Upper lobe of left lung (tissue), 4 donors: Measurements from ENCODE around the gene DMD.

Experiments
- POLR2A ChIP-seq, 4 donors: fragments of 450-650 bp; IDR thresholded peaks; one replicate each; pipeline ENCODE4 v1.5.1; 2016 to 2017; ENCODE audit warnings: antibody characterized with exemption in 4 of 4, mild to moderate bottlenecking in 2 of 4
- POLR2AphosphoS5 ChIP-seq, 2 donors: sonication (generic); formaldehyde crosslinking; IDR thresholded peaks; one replicate each; pipeline ENCODE4 v1.5.1; 2017; ENCODE audit warnings: antibody characterized with exemption in 2 of 2
- TF ChIP-seq, protein P1 (sequence below), 6 experiments: fragments of 450-650 bp in 4 of 6; fragments of 200-600 bp in 2 of 6; sonication (generic) in 2 of 6; IDR thresholded peaks; one replicate each; pipeline ENCODE4 v1.5.1; 2016 to 2019; ENCODE audit warnings: antibody characterized with exemption in 6 of 6

DNA sequence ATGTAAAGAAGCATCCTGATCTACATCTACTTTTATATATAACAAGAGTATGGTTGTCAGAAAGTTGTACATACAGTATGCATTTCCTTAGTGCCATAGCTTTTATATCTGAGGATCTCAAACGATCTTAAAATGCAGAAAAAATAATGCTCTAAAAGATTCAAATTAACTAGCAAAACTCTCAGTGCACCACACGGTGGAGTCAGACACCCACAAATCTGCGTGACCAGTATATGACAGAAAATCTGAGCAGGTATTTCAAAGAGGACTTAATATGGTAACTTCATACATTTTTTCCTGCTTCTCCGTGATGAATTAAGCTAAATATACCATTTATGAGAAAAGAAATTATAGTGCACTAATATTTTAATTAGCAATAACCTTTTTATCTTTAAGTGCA lies 803.0 kb downstream of the DMD start:
- TF ChIP-seq, protein P1, sequence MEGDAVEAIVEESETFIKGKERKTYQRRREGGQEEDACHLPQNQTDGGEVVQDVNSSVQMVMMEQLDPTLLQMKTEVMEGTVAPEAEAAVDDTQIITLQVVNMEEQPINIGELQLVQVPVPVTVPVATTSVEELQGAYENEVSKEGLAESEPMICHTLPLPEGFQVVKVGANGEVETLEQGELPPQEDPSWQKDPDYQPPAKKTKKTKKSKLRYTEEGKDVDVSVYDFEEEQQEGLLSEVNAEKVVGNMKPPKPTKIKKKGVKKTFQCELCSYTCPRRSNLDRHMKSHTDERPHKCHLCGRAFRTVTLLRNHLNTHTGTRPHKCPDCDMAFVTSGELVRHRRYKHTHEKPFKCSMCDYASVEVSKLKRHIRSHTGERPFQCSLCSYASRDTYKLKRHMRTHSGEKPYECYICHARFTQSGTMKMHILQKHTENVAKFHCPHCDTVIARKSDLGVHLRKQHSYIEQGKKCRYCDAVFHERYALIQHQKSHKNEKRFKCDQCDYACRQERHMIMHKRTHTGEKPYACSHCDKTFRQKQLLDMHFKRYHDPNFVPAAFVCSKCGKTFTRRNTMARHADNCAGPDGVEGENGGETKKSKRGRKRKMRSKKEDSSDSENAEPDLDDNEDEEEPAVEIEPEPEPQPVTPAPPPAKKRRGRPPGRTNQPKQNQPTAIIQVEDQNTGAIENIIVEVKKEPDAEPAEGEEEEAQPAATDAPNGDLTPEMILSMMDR (IDR thresholded peaks at IDR 0.05): peak in 1 of 6 experiments; percentile 8
- no peak for TF ChIP-seq POLR2AphosphoS5 (IDR thresholded peaks at IDR 0.05)
- no peak for TF ChIP-seq POLR2A (IDR thresholded peaks at IDR 0.05)
